ENCODE data around the gene SLC27A5. TPM values are rescaled to one million over a fixed set of nuclear protein-coding genes. Genes with fewer than 3 reads are reported as not detected.

Gene SLC27A5
- total RNA-seq, 1 donor: 3.0 TPM

DNA sequence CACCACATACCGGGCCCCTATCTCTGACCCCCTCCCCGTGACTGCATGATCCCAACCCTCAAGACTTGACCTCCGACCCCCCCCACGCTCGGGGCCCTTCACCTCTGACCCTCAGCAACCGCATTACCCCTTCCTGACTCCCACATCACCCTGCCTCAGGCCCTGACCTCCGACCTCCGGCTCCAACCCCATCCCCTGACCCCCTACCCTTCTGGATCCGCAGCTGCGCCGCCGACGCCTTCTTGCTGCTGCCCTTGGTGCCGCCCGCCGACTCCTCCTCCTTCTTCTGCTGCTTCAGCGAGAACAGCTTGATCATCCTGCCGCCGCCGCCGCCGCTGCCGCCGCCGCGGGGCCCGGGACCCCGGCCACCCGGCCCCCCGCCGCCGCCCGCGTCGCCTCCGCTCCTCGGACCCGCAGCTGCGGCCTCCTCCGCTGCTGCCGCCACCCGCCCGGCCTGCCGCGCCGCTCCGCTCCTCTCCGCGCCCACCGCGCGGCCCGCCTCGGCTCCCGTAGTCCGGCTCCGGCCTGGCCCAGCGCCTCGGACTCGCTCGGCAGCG, 46.4 kb upstream of the SLC27A5 start, which contains the start of gene UBE2M:
Gene UBE2M (minus strand): TSS at position 546 of the 557 bp plus-strand sequence. CDS start 230 bp downstream, at position 316.
- TF ChIP-seq, protein P1, sequence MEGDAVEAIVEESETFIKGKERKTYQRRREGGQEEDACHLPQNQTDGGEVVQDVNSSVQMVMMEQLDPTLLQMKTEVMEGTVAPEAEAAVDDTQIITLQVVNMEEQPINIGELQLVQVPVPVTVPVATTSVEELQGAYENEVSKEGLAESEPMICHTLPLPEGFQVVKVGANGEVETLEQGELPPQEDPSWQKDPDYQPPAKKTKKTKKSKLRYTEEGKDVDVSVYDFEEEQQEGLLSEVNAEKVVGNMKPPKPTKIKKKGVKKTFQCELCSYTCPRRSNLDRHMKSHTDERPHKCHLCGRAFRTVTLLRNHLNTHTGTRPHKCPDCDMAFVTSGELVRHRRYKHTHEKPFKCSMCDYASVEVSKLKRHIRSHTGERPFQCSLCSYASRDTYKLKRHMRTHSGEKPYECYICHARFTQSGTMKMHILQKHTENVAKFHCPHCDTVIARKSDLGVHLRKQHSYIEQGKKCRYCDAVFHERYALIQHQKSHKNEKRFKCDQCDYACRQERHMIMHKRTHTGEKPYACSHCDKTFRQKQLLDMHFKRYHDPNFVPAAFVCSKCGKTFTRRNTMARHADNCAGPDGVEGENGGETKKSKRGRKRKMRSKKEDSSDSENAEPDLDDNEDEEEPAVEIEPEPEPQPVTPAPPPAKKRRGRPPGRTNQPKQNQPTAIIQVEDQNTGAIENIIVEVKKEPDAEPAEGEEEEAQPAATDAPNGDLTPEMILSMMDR (IDR thresholded peaks at IDR 0.05; ENCODE audit: insufficient read depth, low read depth, low read length): no peak
- H3K4me3 ChIP-seq (ENCODE audit: low read depth, low read length): peak within 1 kb of the TSS; percentile 98
- DNase-seq (ENCODE audit: low read depth): peak; percentile 62

DNA sequence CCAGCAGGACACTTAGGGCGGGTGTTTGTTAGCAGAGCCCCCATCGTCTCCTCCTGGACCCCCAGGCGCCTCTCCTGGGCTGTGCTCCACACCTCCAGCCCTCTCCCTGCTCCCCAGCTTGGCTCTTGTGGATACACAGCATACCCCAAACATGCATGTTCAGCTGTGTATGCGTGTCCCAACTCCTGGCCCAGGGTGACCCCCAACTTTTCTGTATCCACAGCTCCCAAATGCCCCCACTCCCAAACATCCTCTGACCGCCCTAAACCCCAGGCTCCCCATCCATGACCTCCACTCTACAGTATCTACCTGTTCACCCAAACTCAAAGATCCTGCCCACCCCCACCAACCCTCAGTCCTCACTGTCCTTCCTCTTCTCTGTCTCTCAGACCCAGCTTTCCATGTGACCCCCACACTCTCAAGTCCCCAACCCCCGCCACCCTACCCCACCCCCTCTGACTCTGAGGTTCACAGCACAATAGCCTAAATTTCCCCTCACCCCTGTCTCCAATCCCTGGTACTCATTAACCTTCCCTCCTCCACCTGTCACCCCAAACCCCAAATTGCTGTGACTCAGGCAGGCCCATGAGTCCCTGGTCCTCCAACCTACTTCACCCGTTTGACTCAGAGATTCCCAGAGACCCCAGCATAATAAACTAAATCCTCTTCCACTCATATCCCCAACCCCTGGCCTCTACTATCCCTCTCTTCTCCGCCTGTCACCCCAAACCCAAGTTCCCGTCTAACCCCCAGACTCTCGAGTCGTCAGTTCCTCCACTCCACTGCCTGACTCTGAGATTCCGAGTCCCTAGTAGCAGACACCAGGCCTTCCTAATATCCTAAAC, 45.7 kb upstream of the SLC27A5 start:
- TF ChIP-seq, protein P1 (IDR thresholded peaks at IDR 0.05; ENCODE audit: insufficient read depth, low read depth, low read length): no peak
- peak overlapping the region; percentile 98 for H3K4me3 ChIP-seq (ENCODE audit: low read depth, low read length)
- DNase-seq (ENCODE audit: low read depth): no peak

DNA sequence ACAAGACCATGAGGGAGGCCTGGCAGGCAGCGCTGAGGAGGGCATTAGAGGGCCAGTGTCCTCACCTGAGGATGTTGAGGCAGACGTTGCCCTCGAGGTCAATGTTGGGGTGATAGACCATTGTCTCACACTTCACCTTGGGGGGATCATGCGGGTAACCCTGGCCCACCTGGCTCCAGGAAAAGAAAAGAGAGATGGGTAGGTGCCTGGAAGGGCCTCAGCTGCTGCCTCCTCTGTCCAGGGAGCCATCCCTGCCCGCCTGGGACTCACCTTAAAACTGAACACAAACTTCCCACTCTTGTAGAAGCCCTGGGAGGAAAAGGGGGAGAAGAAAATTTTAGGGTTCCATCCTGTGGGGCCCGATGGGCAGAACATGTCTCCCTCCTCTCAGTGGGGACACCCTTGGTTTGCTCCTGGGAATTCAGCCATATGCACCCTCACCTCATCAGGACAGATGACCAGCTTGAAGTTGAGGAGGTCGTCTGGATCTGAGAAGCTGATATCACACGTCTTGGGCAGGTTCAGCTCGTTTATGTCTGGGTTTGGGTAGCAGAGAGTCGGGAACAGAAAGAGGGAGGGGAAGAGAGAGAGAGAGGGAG, 44.9 kb upstream of the SLC27A5 start:
- peak overlapping the region; percentile 98 for H3K4me3 ChIP-seq (ENCODE audit: low read depth, low read length)
- no peak for DNase-seq (ENCODE audit: low read depth)
- TF ChIP-seq, protein P1 (IDR thresholded peaks at IDR 0.05; ENCODE audit: insufficient read depth, low read depth, low read length): no peak

DNA sequence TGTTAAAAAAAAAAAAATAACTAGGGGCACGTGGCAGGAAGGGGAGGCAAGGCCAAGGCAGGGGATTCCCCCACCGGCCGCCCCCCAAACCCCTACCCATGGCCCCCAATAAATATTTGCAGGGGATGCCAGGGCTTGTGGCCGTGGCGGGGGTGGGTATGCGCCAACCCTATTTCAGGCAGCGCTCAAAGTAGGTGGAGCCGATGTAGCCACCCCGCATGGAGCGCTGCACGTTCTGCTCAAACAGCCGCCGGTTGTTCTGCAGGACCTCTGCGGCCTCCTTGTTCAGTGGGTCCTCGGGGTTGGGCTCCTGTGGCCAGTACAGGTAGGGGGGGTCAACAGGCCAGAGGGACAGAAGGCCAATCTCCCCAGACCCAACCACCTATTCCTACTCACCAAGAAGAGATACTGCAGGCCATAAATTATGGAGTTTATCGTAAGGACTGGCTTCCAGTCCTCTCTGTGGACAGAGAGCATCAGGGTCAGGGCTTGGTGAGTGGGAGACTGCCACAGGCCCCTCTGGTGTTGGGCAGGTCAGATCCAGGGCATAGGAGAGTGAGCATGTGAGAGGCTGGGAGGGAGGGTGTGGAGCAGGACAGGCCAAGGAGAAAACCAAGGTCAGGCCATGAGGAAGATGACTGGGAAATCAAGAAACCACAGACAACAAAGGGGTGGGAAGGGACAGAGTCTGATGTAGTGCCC, 44.3 kb upstream of the SLC27A5 start:
- H3K4me3 ChIP-seq (ENCODE audit: low read depth, low read length): no peak overlapping the region
- TF ChIP-seq, protein P1 (IDR thresholded peaks at IDR 0.05; ENCODE audit: insufficient read depth, low read depth, low read length): no peak
- DNase-seq (ENCODE audit: low read depth): no peak

DNA sequence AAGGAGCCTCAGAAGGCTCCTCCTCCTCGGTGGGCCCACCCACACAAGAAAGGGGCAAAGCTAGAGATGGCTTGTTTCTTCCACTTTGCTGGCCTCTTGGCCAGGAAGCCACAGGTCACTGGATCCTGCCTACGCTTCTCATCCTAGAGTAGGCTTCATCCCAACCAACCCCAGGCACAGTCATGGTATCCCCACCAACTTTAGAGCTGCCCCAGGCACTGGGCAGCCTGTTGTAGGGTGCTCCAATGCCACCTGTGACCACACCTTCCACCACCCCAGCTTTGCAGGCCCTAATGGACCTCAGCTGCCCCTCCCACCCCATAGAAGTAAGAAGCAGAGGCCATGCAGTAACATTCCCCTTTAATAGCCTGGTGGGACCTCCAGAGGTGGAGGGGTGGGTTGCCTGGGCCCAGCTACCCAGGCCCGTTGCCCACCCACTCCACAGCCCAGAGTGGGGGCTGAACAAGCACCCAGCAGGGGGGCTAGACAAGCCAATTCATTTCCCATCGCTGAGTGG, 43.6 kb upstream of the SLC27A5 start:
- no peak for DNase-seq (ENCODE audit: low read depth)
- TF ChIP-seq, protein P1 (IDR thresholded peaks at IDR 0.05; ENCODE audit: insufficient read depth, low read depth, low read length): no peak
- peak overlapping the region; percentile 88 for H3K4me3 ChIP-seq (ENCODE audit: low read depth, low read length)

All from fibroblast of villous mesenchyme (primary cell).